Neural crest cell (in vitro differentiated cells): ENCODE measurements around the gene CALML5. TPM values are rescaled to one million over a fixed set of nuclear protein-coding genes. Genes with fewer than 3 reads are reported as not detected.
A peak's percentile ranks its signal among the peaks of the same experiment; 100 is the strongest.

Experiments
- DNase-seq: peaks from one replicate; pipeline ENCODE4 v3.0.0; 2021; ENCODE audit warnings: low read depth, mixed read lengths, low spot score
- H3K27ac Mint-ChIP-seq: one replicate; pipeline ENCODE4 v1.8.0; 2021; ENCODE audit warnings: mild to moderate bottlenecking, mixed read lengths; ENCODE audit not compliant: unreplicated experiment
- H3K27me3 Mint-ChIP-seq: 2 replicates; pipeline ENCODE4 v1.8.0; 2021; ENCODE audit warnings: low read depth, mild to moderate bottlenecking, mixed read lengths
- H3K36me3 Mint-ChIP-seq: 2 replicates; pipeline ENCODE4 v1.8.0; 2021; ENCODE audit warnings: low read depth, mild to moderate bottlenecking, mixed read lengths
- H3K4me1 Mint-ChIP-seq: 2 replicates; pipeline ENCODE4 v1.8.0; 2021; ENCODE audit warnings: mixed read lengths
- H3K4me3 Mint-ChIP-seq: one replicate; pipeline ENCODE4 v1.8.0; 2021; ENCODE audit warnings: mild to moderate bottlenecking, mixed read lengths
- H3K9me3 Mint-ChIP-seq: 2 replicates; pipeline ENCODE4 v1.8.0; 2021; ENCODE audit warnings: mixed read lengths
- CTCF ChIP-seq: fragments of 200-600 bp; sonication (generic); conservative IDR thresholded peaks from 2 replicates; pipeline ENCODE4 v1.5.0; 2021; ENCODE audit warnings: antibody characterized with exemption, mild to moderate bottlenecking
- total RNA-seq: library from RNA; stranded (reverse); gene quantifications from 2 replicates; pipeline ENCODE4 v1.2.1, GENCODE V29; 2021

Gene CALML5
- total RNA-seq, 1 donor from 2014 or later, result not detected

- no peak for DNase-seq
- Mint-ChIP-seq H3K4me3 (peak overlapping the region; percentile 48), H3K27ac (peak overlapping the region; percentile 57), H3K4me1 (peaks cover 53% of the 10 kb centered on the region), H3K36me3 (peaks cover 24% of the 10 kb centered on the region), H3K27me3 (no peaks in the 10 kb centered on the region), H3K9me3 (peaks cover 13% of the 10 kb centered on the region)
- no peak for TF ChIP-seq CTCF
Observed at GRCh38 chr10:5466451-5467206, 32.7 kb downstream of the CALML5 start.

GRCh38 chr10:5465976-5466450, 33.4 kb downstream of the CALML5 start:
- DNase-seq, result no peak
- Mint-ChIP-seq H3K4me1 (peaks cover 59% of the 10 kb centered on the region), H3K27ac (no peak overlapping the region), H3K36me3 (peaks cover 30% of the 10 kb centered on the region), H3K4me3 (no peak overlapping the region), H3K27me3 (no peaks in the 10 kb centered on the region), H3K9me3 (peaks cover 13% of the 10 kb centered on the region)
- no peak for TF ChIP-seq CTCF

- peaks cover 38% of the 10 kb centered on the region for H3K36me3 Mint-ChIP-seq
- peaks cover 13% of the 10 kb centered on the region for H3K9me3 Mint-ChIP-seq
- no peaks in the 10 kb centered on the region for H3K27me3 Mint-ChIP-seq
- no peak overlapping the region for H3K27ac Mint-ChIP-seq
- peaks cover 64% of the 10 kb centered on the region for H3K4me1 Mint-ChIP-seq
- no peak overlapping the region for H3K4me3 Mint-ChIP-seq
- no peak for TF ChIP-seq CTCF
- DNase-seq, result no peak
Observed at GRCh38 chr10:5464546-5464945, 34.8 kb downstream of the CALML5 start.

GRCh38 chr10:5462841-5463293, 36.5 kb downstream of the CALML5 start:
- peaks cover 46% of the 10 kb centered on the region for H3K36me3 Mint-ChIP-seq
- TF ChIP-seq CTCF, result no peak
- peaks cover 11% of the 10 kb centered on the region for H3K9me3 Mint-ChIP-seq
- no peaks in the 10 kb centered on the region for H3K27me3 Mint-ChIP-seq
- no peak overlapping the region for H3K27ac Mint-ChIP-seq
- DNase-seq, result no peak
- peaks cover 55% of the 10 kb centered on the region for H3K4me1 Mint-ChIP-seq
- H3K4me3 Mint-ChIP-seq, result no peak overlapping the region

- Mint-ChIP-seq H3K4me3 (peak overlapping the region; percentile 2), H3K27ac (peak overlapping the region; percentile 22)
Observed at GRCh38 chr10:5461914-5462840, 37.2 kb downstream of the CALML5 start.

More at GRCh38 chr10:5461914-5462840, 37.2 kb downstream of the CALML5 start:
- peaks cover 10% of the 10 kb centered on the region for H3K9me3 Mint-ChIP-seq
- TF ChIP-seq CTCF, result no peak
- peaks cover 48% of the 10 kb centered on the region for H3K36me3 Mint-ChIP-seq
- H3K27me3 Mint-ChIP-seq, result no peaks in the 10 kb centered on the region
- no peak for DNase-seq
- H3K4me1 Mint-ChIP-seq, result peaks cover 50% of the 10 kb centered on the region
